Trophoblast cell (in vitro differentiated cells and primary cell): ENCODE results near the gene TAF1A.

Source experiments
- DNase-seq, 2 donors: peaks; one replicate each; pipeline ENCODE4 v3.0.0-alpha.2; 2016
- H2AFZ ChIP-seq: 2 replicates; pipeline ENCODE4 v1.6.1; 2013; ENCODE audit warnings: low read length, moderate library complexity, mild to moderate bottlenecking; ENCODE audit not compliant: insufficient read depth, poor library complexity
- H2AK5ac ChIP-seq: 2 replicates; pipeline ENCODE4 v1.6.1; 2013; ENCODE audit warnings: mild to moderate bottlenecking, low read length
- H2BK120ac ChIP-seq: 2 replicates; pipeline ENCODE4 v1.6.1; 2013; ENCODE audit warnings: low read length, mild to moderate bottlenecking, moderate library complexity; ENCODE audit not compliant: insufficient read depth, poor library complexity
- H2BK12ac ChIP-seq: 2 replicates; pipeline ENCODE4 v1.6.1; 2013; ENCODE audit warnings: mild to moderate bottlenecking, low read length, moderate library complexity
- H2BK5ac ChIP-seq: 2 replicates; pipeline ENCODE4 v1.6.1; 2013; ENCODE audit warnings: low read length, low read depth, moderate library complexity, mild to moderate bottlenecking; ENCODE audit not compliant: poor library complexity
- H3K14ac ChIP-seq: 2 replicates; pipeline ENCODE4 v1.6.1; 2013; ENCODE audit warnings: mild to moderate bottlenecking, low read length
- H3K18ac ChIP-seq: 2 replicates; pipeline ENCODE4 v1.6.1; 2013; ENCODE audit warnings: mild to moderate bottlenecking, low read length
- H3K23ac ChIP-seq: 2 replicates; pipeline ENCODE4 v1.6.1; 2013; ENCODE audit warnings: low read length
- H3K27ac ChIP-seq: 2 replicates; pipeline ENCODE4 v1.5.1; 2013; ENCODE audit warnings: low read depth, mild to moderate bottlenecking, inconsistent platforms, low read length, moderate library complexity
- H3K27me3 ChIP-seq: 2 replicates; pipeline ENCODE4 v1.6.1; 2013; ENCODE audit warnings: inconsistent platforms, mild to moderate bottlenecking, low read length, moderate library complexity; ENCODE audit not compliant: insufficient read depth
- H3K36me3 ChIP-seq, 2 experiments: 1 replicate in 1 of 2; 2 replicates in 1 of 2; pipeline ENCODE4 v1.6.1; 2013; ENCODE audit warnings: low read length in 2 of 2, mild to moderate bottlenecking in 2 of 2, moderate library complexity in 1 of 2; ENCODE audit not compliant: insufficient read depth in 2 of 2, control insufficient read depth in 1 of 2
- H3K4ac ChIP-seq: 2 replicates; pipeline ENCODE4 v1.6.1; 2013; ENCODE audit warnings: low read depth, mild to moderate bottlenecking, low read length, moderate library complexity
- H3K4me1 ChIP-seq, 2 experiments: 1 replicate in 1 of 2; 2 replicates in 1 of 2; pipeline ENCODE4 v1.6.1; 2013; ENCODE audit warnings: low read length in 2 of 2, mild to moderate bottlenecking in 2 of 2, moderate library complexity in 1 of 2; ENCODE audit not compliant: insufficient read depth in 2 of 2, control insufficient read depth in 1 of 2
- H3K4me2 ChIP-seq: 2 replicates; pipeline ENCODE4 v1.6.1; 2013; ENCODE audit warnings: inconsistent platforms, mild to moderate bottlenecking, low read length, moderate library complexity
- H3K4me3 ChIP-seq: 2 replicates; pipeline ENCODE4 v1.5.1; 2013; ENCODE audit warnings: mild to moderate bottlenecking, low read depth, low read length, inconsistent platforms
- H3K79me1 ChIP-seq: one replicate; pipeline ENCODE4 v1.6.1; 2013; ENCODE audit warnings: low read length
- H3K79me2 ChIP-seq: 2 replicates; pipeline ENCODE4 v1.6.1; 2013; ENCODE audit warnings: low read length, mild to moderate bottlenecking; ENCODE audit not compliant: control insufficient read depth, insufficient read depth, poor library complexity
- H3K9ac ChIP-seq: 2 replicates; pipeline ENCODE4 v1.6.1; 2013; ENCODE audit warnings: mild to moderate bottlenecking, low read length
- H3K9me3 ChIP-seq: 2 replicates; pipeline ENCODE4 v1.6.1; 2013; ENCODE audit warnings: low read depth, mild to moderate bottlenecking, control low read depth, inconsistent platforms, low read length; ENCODE audit not compliant: insufficient read depth
- H4K12ac ChIP-seq: 2 replicates; pipeline ENCODE4 v1.6.1; 2013; ENCODE audit warnings: low read depth, mild to moderate bottlenecking, low read length, moderate library complexity
- H4K8ac ChIP-seq: 2 replicates; pipeline ENCODE4 v1.6.1; 2013; ENCODE audit warnings: low read depth, mild to moderate bottlenecking, low read length, moderate library complexity
- H4K91ac ChIP-seq: one replicate; pipeline ENCODE4 v1.6.1; 2013; ENCODE audit warnings: low read depth, mild to moderate bottlenecking, low read length, moderate library complexity
- WGBS: extraction: QIAGEN DNeasy Blood & Tissue Kit; methylation state at CpG from one replicate; pipeline ENCODE4 v1.1.7; 2013; ENCODE audit warnings: missing lambda C conversion rate; ENCODE audit not compliant: insufficient read length, insufficient coverage; ENCODE audit errors: extremely low coverage; 5-methylcytosine and 5-hydroxymethylcytosine counted together

TAF1A gene

GRCh38 chr1:222547260-222547614 lies 42.5 kb downstream of the TAF1A start:
- H4K8ac ChIP-seq = no peak overlapping the region
- no peak for DNase-seq
- no peak overlapping the region for H3K4ac ChIP-seq
- H3K4me2 ChIP-seq = no peak overlapping the region
- H3K27me3 ChIP-seq = no peaks in the 10 kb centered on the region
- H3K36me3 ChIP-seq = no peaks in the 10 kb centered on the region
- H3K27ac ChIP-seq = peak overlapping the region; percentile 15
- no peak overlapping the region for H2AFZ ChIP-seq
- H3K4me3 ChIP-seq = no peak overlapping the region
- H2BK5ac ChIP-seq = no peak overlapping the region
- H3K23ac ChIP-seq = no peak overlapping the region
- H2BK120ac ChIP-seq = no peak overlapping the region
- peaks cover 7 to 12% of the 10 kb centered on the region in 2 experiments for H3K4me1 ChIP-seq
- no peak overlapping the region for H3K9ac ChIP-seq
- H3K79me2 ChIP-seq = no peaks in the 10 kb centered on the region
- H3K14ac ChIP-seq = no peak overlapping the region
- H3K18ac ChIP-seq = no peak overlapping the region
- H3K9me3 ChIP-seq = no peaks in the 10 kb centered on the region
- no CpG with 5 or more reads among the region's 8 CpGs for WGBS
- no peak overlapping the region for H2AK5ac ChIP-seq
- no peaks in the 10 kb centered on the region for H3K79me1 ChIP-seq
- H2BK12ac ChIP-seq = no peak overlapping the region
- H4K91ac ChIP-seq = peak overlapping the region; percentile 21
- H4K12ac ChIP-seq = no peak overlapping the region

- Histone ChIP-seq H2BK120ac (no peak overlapping the region), H3K36me3 (no peaks in the 10 kb centered on the region), H3K4me2 (peak overlapping the region; percentile 24), H3K27me3 (no peaks in the 10 kb centered on the region), H3K4ac (no peak overlapping the region), H4K8ac (no peak overlapping the region), H2BK12ac (no peak overlapping the region), H4K12ac (no peak overlapping the region), H2AFZ (no peak overlapping the region), H3K9me3 (no peaks in the 10 kb centered on the region), H3K79me2 (no peaks in the 10 kb centered on the region), H3K79me1 (no peaks in the 10 kb centered on the region), H3K4me3 (no peak overlapping the region), H2BK5ac (no peak overlapping the region), H3K4me1 (peaks cover 7 to 12% of the 10 kb centered on the region in 2 experiments), H4K91ac (no peak overlapping the region), H2AK5ac (no peak overlapping the region), H3K23ac (no peak overlapping the region), H3K27ac (no peak overlapping the region), H3K14ac (no peak overlapping the region), H3K9ac (no peak overlapping the region), H3K18ac (no peak overlapping the region)
- peak in 1 of 2 donors; percentile 55 for DNase-seq
- no CpG with 5 or more reads among the region's 7 CpGs for WGBS
Measured at GRCh38 chr1:222546548-222547259, 43.0 kb downstream of the TAF1A start.

GRCh38 chr1:222546091-222546490 lies 43.6 kb downstream of the TAF1A start:
- Histone ChIP-seq H2BK5ac (no peak overlapping the region), H2AK5ac (no peak overlapping the region), H3K4me2 (no peak overlapping the region), H3K79me2 (no peaks in the 10 kb centered on the region), H4K91ac (no peak overlapping the region), H2BK120ac (no peak overlapping the region), H3K79me1 (no peaks in the 10 kb centered on the region), H3K9ac (no peak overlapping the region), H3K4me1 (peaks cover 7 to 12% of the 10 kb centered on the region in 2 experiments), H3K14ac (no peak overlapping the region), H2BK12ac (no peak overlapping the region), H3K4ac (no peak overlapping the region), H3K18ac (no peak overlapping the region), H4K12ac (no peak overlapping the region), H4K8ac (no peak overlapping the region), H3K27me3 (no peaks in the 10 kb centered on the region), H3K9me3 (no peaks in the 10 kb centered on the region), H2AFZ (no peak overlapping the region), H3K36me3 (no peaks in the 10 kb centered on the region), H3K27ac (no peak overlapping the region), H3K4me3 (no peak overlapping the region), H3K23ac (no peak overlapping the region)
- WGBS = no CpG with 5 or more reads among the region's 7 CpGs
- no peak for DNase-seq

GRCh38 chr1:222543817-222544216 lies 45.9 kb downstream of the TAF1A start:
- no peak overlapping the region for H3K4me2 ChIP-seq
- H3K14ac ChIP-seq = no peak overlapping the region
- H3K4me3 ChIP-seq = no peak overlapping the region
- no peak overlapping the region for H3K4ac ChIP-seq
- no peak overlapping the region for H2BK120ac ChIP-seq
- no peak overlapping the region for H2AK5ac ChIP-seq
- no peaks in the 10 kb centered on the region for H3K9me3 ChIP-seq
- no peak overlapping the region for H2AFZ ChIP-seq
- DNase-seq = peak; percentile 59 to 80
- no peak overlapping the region for H3K23ac ChIP-seq
- H4K8ac ChIP-seq = no peak overlapping the region
- no peak overlapping the region for H3K27ac ChIP-seq
- no peak overlapping the region for H4K91ac ChIP-seq
- no peaks in the 10 kb centered on the region for H3K27me3 ChIP-seq
- H3K18ac ChIP-seq = no peak overlapping the region
- H3K36me3 ChIP-seq = no peaks in the 10 kb centered on the region
- WGBS = no CpG with 5 or more reads among the region's 21 CpGs
- H2BK12ac ChIP-seq = no peak overlapping the region
- no peaks in the 10 kb centered on the region for H3K79me2 ChIP-seq
- no peaks in the 10 kb centered on the region for H3K79me1 ChIP-seq
- H3K4me1 ChIP-seq = peaks cover 7 to 12% of the 10 kb centered on the region in 2 experiments
- H2BK5ac ChIP-seq = no peak overlapping the region
- H4K12ac ChIP-seq = no peak overlapping the region
- no peak overlapping the region for H3K9ac ChIP-seq
